ENCODE measurements around the gene SHQ1.

GRCh38 chr3:72784226-72784625, 64.0 kb downstream of the SHQ1 start:
- no peak for TF ChIP-seq CTCF (IDR thresholded peaks at IDR 0.05; ENCODE audit: insufficient read depth, low read length)
- TF ChIP-seq SPI1 (IDR thresholded peaks at IDR 0.05; ENCODE audit: borderline replicate concordance, low read depth), result no peak
- TF ChIP-seq REST (IDR thresholded peaks at IDR 0.05; ENCODE audit: insufficient replicate concordance, low read depth), result no peak
- no peak for TF ChIP-seq POLR2AphosphoS5 (IDR thresholded peaks at IDR 0.05; ENCODE audit: low read depth)
